ENCODE data around the gene PSMB10.

PSMB10 gene

DNA sequence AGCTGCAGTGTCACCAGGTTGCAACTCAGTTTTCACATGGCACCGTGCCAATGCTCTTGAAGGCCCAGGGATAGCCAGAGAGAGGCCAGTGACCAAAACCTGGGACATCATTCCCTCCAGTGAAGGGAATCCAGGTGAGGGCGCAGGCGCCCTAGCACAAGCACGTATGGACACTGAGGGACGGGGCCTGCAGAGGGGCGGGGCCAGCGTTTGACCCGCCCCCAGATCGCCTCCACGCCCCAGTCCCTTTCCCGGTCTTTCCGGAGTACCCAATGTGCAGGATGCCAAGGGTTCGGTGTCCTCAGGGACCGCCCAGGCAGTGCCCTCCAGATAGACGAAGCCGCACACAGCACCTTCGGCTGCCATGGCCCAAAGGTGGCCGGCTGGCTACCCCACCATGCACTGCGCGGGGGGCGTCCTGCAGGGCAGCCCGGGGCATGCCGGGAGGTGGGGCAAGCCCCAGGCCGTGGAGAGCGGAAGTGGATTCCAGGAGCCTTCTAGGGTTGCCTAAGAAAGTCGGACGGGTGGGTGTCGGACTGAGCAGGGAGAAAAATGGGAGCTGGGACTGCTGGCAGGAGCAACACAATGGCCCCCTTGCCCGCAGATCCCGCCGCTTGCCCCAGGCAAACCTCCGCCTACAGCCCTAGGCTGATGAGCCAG lies 27.1 kb upstream of the PSMB10 start:
- no peak for DNase-seq (ENCODE audit: low spot score)

DNA sequence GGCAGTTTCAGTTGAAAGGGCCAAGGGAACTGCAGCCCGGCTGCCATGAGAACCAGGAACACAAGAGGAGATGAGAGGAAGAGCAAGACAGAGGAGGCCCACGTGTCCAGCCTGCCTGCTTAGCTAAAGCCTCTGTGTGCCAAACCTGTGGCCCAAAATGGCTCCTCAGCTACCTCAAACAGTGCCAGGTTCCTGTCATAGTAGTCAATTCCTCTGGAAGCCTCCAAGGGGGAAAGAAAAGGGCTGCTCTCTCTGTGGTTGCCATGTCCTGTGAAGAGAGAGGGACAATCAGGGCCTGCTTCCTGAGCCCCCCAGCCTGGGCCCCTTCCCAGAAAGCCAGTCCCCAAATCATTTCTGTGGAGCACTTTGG lies 26.6 kb upstream of the PSMB10 start:
- DNase-seq (ENCODE audit: low spot score): no peak

DNA sequence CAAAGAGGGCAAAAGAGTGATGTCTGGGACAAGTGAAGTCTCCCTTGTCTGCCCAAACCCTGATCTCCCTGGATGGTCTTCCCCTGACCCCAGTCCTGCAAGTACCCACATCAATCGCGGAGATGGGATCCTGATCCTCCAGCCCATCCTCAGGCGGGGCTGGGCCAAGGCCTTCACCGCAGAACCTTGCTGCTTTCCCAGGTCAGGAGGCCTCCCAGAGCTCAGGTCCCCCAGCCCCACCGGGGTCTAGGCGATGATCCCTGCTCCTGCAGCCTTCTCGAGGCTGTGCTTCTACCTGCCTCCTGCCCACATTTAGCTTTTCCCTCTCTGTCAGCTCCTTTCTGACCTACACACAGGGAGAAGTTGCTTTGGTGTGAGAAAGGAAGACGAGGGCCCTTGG lies 25.5 kb upstream of the PSMB10 start:
- no peak for DNase-seq (ENCODE audit: low spot score)

DNA sequence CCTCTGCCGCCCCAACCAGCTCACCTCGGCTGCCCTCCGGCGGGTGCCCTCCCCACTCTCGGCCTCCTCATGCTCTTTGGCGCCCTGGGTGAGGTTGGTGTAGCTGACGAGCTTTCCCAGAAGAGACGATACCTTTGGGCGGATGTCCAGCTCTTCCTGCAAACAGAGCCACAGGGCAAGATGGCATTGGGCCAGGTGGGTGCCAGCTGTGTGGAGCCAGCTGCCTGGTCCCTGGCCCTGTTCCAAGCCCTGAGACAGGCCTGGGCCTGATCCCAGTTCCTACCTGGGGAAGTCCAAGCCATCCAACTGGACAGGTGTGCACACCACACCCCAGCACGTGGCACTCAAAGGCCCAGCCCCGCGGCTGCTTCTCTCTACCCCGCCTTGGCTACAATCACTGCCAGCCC lies 24.9 kb upstream of the PSMB10 start:
- DNase-seq (ENCODE audit: low spot score): no peak

DNA sequence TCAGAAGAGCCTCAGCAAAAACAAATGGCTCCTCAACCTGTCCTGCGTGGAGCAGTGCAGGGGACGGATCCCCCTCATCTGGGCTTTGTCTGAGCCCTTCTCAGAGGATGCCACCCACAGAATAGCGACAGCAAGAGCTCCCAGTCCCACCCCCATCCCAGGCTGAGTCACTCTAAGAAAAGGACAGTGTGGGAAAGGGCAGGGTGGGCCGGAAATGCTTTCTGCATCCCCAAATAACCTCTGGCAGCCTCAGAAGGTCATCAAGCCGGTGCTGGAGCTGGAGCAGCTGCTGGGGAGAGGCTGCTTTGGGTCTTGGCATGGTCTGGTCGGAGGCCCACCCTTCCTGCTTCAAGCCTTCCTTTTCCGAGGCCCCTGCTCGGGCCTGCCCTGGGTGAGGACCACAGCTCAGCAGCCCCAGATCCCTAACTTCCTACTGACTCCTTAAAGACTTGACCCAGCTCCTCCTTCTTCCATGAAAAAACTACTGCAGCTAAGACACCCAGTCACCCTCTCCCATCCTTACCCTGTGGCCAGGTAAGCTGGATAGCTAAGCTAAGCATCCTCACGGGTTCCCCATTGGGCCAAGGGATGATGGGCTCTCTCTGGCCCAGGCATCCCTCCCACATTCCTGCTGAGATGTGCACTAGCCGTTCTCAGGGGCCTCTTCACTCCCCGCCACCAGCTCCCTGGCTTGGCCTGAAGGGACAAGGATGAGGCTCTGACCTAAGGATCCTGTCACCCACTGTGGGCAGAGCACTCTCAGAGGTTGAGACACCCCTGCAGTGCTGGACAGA lies 23.1 kb upstream of the PSMB10 start:
- no peak for DNase-seq (ENCODE audit: low spot score)

DNA sequence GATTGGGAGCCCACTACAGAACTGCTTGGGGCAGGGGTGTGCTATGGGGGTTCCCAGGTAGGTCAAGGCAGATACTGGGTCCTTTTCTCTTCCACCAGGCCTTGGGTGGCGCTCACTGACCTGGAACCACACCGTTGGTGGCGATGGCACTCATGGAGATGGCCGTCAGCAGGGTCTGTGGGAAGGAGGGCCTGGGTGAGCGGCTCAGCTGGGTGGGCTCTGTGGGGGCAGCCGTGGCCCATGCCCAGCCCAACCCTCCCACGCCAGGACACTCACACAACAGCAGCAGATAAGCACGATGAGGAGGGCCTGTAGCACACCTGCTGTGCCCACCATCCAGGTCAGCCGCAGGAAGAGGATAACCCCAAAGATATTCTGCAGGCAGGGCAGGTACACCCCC lies 21.0 kb upstream of the PSMB10 start:
- DNase-seq (ENCODE audit: low spot score): no peak

DNA sequence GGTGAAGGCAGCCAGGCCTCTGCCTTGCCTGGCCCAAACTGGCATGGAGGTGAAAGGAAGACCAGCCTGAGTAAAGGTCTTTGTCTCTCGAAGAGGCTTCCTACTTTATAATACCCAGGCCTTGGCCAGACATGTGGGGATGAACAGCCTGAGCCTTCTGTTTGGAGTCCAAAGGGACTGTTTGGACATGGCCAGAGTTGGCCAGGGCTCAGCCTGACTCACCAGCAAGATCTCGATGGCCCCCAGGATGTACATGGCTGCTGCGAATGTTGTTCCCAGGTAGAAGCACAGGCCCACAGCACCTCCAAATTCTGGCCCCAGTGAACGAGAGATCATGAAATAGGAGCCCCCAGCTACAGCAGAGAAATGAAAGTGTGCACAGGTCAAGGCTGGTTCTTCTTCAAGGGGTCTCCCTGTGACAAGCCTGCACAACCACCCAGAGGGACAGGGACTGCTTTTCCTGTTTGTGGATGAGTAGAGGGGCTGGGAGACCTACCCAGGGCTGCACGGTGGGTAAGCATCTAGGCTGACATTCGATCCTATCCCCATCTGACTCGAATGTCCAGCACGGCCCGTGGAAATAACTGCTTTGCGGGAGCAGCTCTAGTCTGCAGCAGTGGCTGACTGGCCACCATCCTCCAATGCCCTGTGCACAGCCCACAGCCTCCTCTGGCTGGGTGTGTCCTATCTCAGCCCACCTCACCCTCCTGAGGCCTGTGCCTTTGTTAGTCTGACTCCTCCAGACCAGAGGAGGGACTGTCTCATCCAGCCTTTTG lies 18.0 kb upstream of the PSMB10 start:
- DNase-seq (ENCODE audit: low spot score): no peak

DNA sequence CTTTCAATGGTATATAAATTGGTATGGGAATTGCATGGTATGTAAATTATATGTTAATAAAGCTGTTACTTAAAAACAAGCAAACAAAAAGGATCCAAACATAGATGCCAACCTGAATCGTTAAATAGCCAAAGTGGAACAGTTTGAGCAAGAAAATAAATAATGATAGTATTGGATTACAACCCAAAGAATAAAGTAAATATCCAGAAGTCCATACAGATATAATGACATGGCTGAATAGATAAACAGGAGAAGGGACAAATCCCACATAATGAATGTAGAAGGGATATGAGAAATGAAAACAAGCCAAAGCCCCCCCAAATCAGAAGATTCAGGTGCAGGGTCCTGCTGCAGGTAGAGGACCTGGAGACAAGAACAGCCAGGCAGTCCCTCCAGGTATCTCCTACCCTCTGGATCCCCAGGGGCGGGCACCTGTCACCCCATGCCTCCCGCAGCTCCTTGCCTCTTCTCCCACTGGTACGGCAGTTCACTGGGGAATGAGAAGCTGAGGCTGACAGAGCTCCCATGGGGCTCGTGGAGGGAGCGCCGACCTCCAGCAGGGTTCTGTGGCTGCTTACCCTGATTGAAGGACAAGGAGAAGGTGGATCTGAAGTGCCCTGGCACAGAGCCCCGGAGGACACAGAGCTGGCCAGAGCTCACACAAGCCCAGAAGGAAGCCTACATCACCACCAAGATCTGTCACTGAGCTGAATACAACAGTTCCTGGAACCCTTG lies 17.2 kb upstream of the PSMB10 start:
- no peak for DNase-seq (ENCODE audit: low spot score)

DNA sequence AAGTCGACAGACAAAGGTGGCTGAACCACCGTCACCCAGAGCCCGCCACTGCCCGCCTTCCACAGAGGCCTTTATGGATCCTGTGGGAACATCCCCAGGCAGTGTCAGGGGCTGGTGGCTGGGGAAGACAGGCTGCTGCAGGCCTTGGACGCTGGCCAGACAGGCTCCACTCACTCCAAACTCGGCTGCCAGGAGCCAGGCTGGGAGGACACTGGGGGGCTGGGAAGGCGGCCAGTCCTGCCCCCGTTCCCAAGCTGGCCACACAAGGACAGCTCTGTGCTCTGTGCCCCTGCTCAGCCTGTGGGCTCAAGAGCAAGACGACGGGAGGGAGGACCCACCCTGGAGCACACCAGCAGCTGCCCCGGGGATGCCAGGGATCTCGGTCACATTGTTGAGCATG lies 14.8 kb upstream of the PSMB10 start:
- no peak for DNase-seq (ENCODE audit: low spot score)

DNA sequence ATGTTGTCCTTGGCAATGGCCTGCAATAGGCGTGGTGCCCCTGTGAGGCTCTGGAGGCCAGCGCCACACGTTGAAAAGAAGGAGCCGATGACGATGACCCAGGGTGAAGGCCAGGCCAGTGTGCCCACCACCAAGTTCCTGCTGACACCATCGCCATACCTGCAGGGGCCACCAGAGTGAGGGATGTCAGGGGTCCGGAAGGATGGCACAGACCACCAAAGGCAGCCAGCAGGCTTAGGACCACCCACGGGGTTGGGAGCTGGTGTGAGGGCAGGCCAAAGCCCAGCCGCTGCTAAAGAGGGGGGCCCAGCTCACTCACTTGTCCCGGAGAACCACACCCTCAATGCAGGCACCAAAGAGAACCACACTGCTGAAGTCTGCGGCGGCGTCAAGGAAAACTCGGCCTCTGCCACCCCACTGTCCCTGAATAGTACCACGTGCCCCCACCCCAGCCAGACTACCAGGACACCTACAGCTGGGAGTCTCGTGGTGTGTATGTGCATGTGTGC lies 13.7 kb upstream of the PSMB10 start:
- DNase-seq (ENCODE audit: low spot score): no peak

DNA sequence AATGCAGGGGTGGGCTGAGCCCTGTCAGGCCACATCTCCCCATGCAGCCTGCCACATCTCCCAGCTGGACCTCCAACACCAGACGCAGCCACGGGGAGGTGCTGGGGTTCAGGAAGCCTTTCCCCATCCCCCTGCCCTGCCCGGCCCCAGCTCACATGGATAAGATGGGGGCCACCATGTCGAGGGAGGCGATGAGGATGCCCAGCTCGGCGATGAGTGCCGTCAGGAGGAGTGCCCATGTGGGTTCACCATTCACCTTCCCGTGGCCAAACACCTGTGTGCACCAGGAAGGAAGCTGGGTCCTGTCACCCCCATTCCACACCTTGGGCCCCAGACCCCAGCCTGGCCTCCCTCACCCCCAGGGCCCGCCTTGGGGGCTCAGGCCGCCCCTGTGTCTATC lies 13.0 kb upstream of the PSMB10 start:
- no peak for DNase-seq (ENCODE audit: low spot score)

DNA sequence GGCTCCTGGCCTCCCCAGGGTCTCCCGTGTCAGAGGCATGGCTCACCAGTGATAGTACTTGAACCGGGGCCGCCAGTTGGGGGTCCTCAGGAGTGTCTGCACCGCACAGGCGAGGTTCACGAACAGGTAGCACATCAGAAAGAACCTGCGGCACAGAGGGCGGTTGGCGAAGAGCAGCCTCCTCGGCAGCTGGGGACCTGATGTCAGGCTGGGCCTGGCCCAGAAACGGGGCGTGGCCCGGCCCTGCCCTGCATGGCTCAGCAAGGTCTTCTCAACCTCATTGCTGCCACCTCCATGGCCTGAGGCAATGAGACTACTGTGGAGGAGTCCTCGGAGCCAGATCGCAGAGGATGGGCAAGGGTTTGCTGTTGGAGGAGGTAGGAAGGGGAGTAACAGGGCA lies 11.4 kb upstream of the PSMB10 start:
- DNase-seq (ENCODE audit: low spot score): no peak

DNA sequence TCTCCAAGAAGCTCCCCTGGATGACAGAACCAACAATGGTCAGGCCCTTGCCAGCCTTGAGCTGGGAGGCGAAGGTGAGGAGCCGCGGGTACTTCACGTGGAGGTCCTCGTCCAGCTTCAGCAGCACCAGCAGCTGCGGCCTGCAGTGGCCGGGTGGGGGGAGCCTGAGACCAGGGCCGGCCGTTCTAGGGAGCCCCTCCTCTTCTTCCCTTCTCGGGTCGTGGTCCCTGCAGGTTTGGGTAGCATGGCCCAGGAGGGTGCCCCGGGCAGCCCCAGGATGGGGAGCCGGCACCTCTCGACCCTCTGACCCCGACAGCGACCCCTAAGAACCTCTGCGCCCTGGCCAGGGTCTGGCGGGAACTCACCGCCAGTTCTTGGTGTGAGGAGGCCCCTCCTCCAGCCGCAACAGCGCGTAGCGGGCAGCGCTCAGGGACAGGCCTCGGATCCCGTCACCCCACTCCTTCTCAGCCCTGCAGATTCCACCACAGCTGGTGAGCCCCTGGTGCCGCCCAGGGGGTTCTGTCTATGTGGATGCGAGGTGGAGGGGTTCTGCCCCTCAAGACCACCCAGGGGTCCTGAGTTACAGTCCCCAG lies 10.4 kb upstream of the PSMB10 start:
- DNase-seq (ENCODE audit: low spot score): no peak

DNA sequence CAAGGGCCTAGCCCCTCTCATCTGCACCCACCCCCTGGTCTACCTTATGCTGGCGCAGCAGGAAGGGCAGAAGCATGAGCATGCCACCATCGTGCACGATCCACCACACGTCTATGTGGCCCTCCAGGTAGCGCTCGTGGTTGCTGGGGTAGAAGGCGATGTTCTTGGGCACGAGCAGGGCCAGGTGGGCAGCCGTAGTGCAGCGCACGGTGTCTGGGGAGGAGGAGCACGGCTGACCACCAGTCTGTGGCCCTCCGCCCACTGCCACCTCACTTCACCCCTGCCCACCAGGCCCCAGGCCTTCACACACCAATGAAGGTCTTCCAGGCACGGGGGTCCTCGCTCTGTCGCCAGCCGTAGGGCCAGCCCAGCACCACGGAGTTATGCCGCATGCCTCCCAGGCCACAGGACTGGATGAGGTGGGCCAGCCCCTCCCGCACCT lies 9.5 kb upstream of the PSMB10 start:
- no peak for DNase-seq (ENCODE audit: low spot score)

DNA sequence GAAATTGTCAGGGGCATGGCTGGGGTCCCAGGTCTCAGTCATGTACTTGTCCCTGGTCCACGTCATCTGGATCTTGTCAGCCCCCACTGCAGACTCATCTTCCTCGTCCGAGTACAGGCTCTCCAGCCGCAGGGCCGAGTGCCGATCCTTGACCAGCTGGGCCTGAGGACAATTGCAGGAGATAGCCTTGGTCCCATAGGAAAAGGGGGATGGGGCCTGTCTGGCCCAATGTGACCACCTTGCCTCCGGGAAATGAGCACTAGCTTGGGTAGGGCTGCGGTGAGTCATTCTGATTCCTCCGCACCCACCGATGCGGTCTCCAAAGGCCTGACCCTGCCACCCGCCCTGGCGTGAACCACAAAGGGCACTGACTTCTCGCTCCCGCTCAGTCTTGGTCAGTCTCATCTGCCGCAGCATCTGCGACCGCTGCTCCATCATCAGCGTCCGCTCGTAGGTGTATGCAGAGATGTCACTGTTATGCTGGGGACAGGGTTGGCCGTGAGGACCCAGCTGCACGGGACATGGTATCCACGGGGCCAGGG lies 8.8 kb upstream of the PSMB10 start:
- no peak for DNase-seq (ENCODE audit: low spot score)

DNA sequence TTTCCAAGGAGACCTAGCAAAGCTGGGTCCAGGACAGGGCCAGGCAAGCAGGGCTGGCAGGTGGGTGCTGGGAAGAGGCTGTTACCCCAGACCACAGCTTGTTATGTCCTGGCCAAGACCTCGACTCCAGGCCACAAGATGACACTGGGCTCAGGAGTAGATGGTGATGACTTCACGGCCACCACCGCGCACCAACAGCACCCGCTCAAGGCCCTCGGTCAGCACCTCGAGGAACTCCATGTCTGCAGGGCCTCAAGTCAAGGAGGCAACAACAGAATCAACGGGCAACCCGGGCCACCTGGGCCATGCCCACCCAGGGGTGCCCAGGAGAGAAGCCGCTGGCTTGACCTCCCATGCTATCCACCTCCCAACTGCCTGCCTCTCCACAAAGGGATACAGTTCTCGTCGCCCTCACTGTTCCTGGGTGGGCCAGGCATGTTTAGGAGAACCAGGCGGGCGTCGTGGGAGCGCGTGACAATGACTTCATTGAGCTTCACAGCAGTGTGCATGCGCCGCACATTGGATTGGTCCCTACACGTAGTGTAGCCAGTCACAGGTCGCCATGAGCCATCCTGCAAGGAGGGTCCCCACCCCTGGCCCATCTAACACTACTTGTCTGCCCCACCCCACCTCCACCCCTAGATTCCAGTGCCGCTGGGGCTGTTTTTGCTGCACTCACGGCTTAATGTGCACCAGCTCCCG lies 8.2 kb upstream of the PSMB10 start:
- DNase-seq (ENCODE audit: low spot score): no peak

DNA sequence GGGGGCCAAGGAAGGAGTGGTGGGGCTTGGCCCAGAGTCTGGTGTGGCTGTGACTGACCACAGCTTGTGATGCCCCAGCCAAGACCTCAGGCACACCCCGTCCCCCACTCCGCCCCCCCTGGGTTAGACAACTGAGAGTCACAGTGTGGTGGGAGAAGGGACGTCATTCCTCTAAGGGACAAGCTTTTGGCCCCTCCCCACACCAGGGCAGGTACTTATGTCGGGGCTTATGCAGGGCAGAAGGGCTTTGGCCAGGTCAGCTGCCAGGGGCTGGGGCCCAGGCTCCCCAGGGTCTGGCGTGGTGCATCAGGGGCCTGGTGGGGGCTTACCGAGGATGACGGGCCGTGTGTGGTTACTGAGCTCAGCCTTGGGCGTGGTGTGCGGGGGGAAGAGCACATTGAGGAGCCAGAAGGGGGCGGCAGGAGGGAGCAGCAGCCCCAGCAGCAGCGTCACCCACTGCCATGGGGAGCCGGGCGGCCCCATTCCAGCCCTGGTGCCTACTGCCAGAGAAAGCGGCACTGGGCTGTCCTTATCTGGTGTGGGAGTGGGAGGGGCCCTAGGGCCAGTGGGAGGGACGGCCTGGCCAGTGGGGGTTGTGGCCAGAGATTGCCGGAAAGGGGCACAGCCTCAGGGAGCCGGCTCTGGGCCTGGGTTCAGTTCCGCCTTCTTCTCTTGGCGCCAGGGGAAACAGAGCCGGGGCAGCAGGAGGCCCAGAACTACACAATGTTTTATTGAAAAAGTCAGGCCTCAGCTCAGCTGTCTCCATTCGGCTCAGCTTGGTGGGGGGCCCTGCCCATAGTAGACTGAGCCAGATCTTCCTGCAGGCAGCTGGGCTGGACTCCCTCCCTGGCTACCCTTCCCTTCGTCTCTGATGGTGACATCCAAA lies 7.2 kb upstream of the PSMB10 start, which contains the start of gene LCAT:
Gene LCAT, minus strand, starts transcription at position 502 of the 886 bp plus-strand sequence. Its CDS starts 19 bp downstream, at position 483.
- DNase-seq (ENCODE audit: low spot score): no peak

DNA sequence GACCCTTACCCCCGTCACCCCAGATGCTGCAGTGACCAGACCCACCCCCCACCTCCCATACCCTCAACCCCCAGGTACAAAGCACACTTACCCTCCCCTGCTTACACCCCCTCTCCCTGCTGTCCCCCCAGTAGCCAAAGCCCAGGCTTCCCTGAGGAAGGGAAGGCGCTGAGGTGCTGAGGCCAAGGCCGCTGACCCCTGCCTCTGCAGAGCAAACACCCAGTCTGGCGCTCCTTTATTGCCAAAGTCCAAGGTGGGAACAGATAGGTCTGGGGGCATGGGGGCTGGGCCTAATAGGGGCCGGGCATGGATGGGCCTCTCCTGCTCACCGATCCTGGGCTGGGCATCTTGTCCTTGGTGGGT lies 6.6 kb upstream of the PSMB10 start:
- DNase-seq (ENCODE audit: low spot score): no peak

DNA sequence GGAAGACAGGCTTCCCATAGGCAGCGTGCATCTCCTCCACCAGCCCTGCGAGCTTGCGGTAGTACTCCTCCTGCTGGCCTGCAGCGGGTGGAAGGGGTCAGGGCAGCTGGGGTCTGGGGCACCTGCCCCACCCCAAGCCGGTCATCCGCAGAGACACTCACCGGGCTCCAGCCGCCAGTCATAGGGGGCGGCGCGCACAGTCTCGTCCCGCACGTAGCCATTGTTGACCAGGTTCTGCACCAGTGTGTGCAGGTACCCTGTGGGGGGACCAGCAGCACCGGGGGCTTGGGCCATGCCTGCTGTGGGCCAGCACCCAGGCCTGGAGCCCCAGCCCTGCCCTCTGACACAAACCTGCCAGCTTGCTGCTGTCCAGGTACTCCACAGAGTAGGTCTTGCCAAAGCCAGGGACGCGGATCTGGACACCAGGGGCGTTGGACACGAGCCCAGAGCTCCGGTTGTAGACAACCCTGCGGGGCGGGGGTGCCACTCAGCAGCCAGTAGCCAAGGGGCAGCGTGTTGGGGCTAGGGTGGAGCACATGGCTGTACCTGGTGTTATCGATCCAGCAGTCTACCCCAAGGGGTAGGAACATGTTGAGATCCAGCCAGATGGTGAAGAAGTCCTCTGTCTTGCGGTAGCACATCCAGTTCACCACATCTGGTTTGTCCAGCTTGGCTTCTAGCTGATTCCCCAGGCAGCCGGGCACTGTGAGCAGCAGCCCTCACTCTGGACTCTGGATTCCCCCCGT lies 6.0 kb upstream of the PSMB10 start:
- DNase-seq (ENCODE audit: low spot score): no peak

Data from D341Med (cell line).